SU-DHL-6 (cell line): ENCODE results near the gene ATF6.

ENCODE experiments used
- H2AFZ ChIP-seq: fragments of 200-600 bp; sonication (generic); 2 replicates; pipeline ENCODE4 v1.6.1; 2014; ENCODE audit warnings: low read depth, mild to moderate bottlenecking, moderate library complexity, mixed read lengths, antibody characterized with exemption, low read length; ENCODE audit not compliant: severe bottlenecking
- H3F3A ChIP-seq: fragments of 200-600 bp; shearing (Covaris generic); 2 replicates; pipeline ENCODE4 v1.6.0; 2016; ENCODE audit warnings: antibody characterized with exemption, mild to moderate bottlenecking; ENCODE audit not compliant: insufficient read depth
- H3K27ac ChIP-seq: fragments of 200-600 bp; sonication (generic); 2 replicates; pipeline ENCODE4 v1.5.1; 2016; ENCODE audit warnings: low read depth, mild to moderate bottlenecking, low read length, moderate library complexity, mixed read lengths
- H3K27me3 ChIP-seq: fragments of 200-600 bp; sonication (generic), shearing (Covaris generic); 2 replicates; pipeline ENCODE4 v1.6.0; 2014; ENCODE audit warnings: mild to moderate bottlenecking, low read length
- H3K36me3 ChIP-seq: fragments of 200-600 bp; sonication (generic); 2 replicates; pipeline ENCODE4 v1.6.1; 2014; ENCODE audit warnings: mild to moderate bottlenecking, low read length, mixed read lengths
- H3K4me2 ChIP-seq: fragments of 300-600, 200-600 bp; shearing (Covaris generic), sonication (generic); 2 replicates; pipeline ENCODE4 v1.6.0; 2014; ENCODE audit warnings: low read length, low read depth, mild to moderate bottlenecking; ENCODE audit not compliant: poor library complexity, severe bottlenecking
- H3K4me3 ChIP-seq: fragments of 200-600 bp; sonication (generic); 2 replicates; pipeline ENCODE4 v1.5.1; 2014; ENCODE audit warnings: antibody characterized with exemption, low read length, mild to moderate bottlenecking, mixed read lengths; ENCODE audit not compliant: insufficient read depth, poor library complexity, severe bottlenecking
- H3K79me2 ChIP-seq: fragments of 200-600 bp; sonication (generic); 2 replicates; pipeline ENCODE4 v1.6.1; 2014; ENCODE audit warnings: mild to moderate bottlenecking, low read length, moderate library complexity; ENCODE audit not compliant: insufficient read depth
- H3K9ac ChIP-seq: fragments of 200-600 bp; sonication (generic); 2 replicates; pipeline ENCODE4 v1.7.0; 2014; ENCODE audit warnings: mild to moderate bottlenecking, low read length
- H3K9me2 ChIP-seq: fragments of 200-600 bp; sonication (generic); replicated peaks from 2 replicates; pipeline ENCODE4 v1.6.1; 2014; ENCODE audit warnings: low read length; ENCODE audit not compliant: insufficient read depth
- H3K9me3 ChIP-seq: fragments of 200-600 bp; sonication (generic); 2 replicates; pipeline ENCODE4 v1.6.1; 2014; ENCODE audit warnings: low read length, mixed read lengths; ENCODE audit not compliant: insufficient read depth
- H4K20me1 ChIP-seq: fragments of 200-600 bp; sonication (generic); 2 replicates; pipeline ENCODE4 v1.6.1; 2014; ENCODE audit warnings: low read depth, mild to moderate bottlenecking, antibody characterized with exemption, low read length, moderate library complexity, mixed read lengths
- CTCF ChIP-seq: fragments of 200-600 bp; sonication (generic); IDR thresholded peaks from one replicate; pipeline ENCODE4 v1.5.1; 2017; ENCODE audit warnings: antibody characterized with exemption, mild to moderate bottlenecking, low read length, moderate library complexity; ENCODE audit not compliant: insufficient read depth, poor library complexity, severe bottlenecking
- EZH2phosphoT487 ChIP-seq: fragments of 200-600 bp; sonication (generic), shearing (Covaris generic); conservative IDR thresholded peaks from 2 replicates; pipeline ENCODE4 v1.6.1; 2018; ENCODE audit warnings: mild to moderate bottlenecking, antibody characterized with exemption, low read length, moderate library complexity, mixed read lengths

Gene ATF6

GRCh38 chr1:161869291-161869690 is 103.2 kb downstream of the ATF6 start:
- Histone ChIP-seq H4K20me1 (no peaks in the 10 kb centered on the region), H2AFZ (no peak overlapping the region), H3K9me2 (no peaks in the 10 kb centered on the region), H3K27ac (no peak overlapping the region), H3K4me2 (no peak overlapping the region), H3F3A (no peaks in the 10 kb centered on the region), H3K36me3 (no peaks in the 10 kb centered on the region), H3K4me3 (no peak overlapping the region), H3K27me3 (no peaks in the 10 kb centered on the region), H3K79me2 (no peaks in the 10 kb centered on the region), H3K9me3 (no peaks in the 10 kb centered on the region), H3K9ac (no peak overlapping the region)
- TF ChIP-seq EZH2phosphoT487 (no peak), CTCF (no peak)

DNA sequence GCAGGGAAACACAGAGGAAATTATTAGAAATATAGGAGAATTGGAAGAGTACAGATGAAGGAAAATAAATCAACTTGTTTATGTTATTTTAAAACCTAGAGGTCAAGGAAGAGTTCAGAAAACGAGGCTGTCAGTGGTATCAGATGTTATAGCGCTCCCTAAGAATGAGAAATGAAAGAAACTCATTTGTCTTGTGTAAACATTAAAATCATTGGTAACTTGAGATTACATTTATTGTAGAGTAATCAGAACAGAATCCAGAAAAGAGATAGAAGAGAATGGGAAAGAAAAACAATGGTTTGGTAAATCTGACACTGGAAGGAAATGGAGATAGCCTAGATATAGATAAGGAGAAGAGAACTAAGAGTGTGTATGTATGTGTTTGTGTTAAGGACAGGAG is 106.4 kb downstream of the ATF6 start:
- Histone ChIP-seq H3K36me3 (no peaks in the 10 kb centered on the region), H3K9me3 (no peaks in the 10 kb centered on the region), H2AFZ (no peak overlapping the region), H3F3A (no peaks in the 10 kb centered on the region), H3K9ac (no peak overlapping the region), H3K27me3 (no peaks in the 10 kb centered on the region), H4K20me1 (no peaks in the 10 kb centered on the region), H3K27ac (no peak overlapping the region), H3K4me3 (no peak overlapping the region), H3K9me2 (no peaks in the 10 kb centered on the region), H3K79me2 (no peaks in the 10 kb centered on the region), H3K4me2 (no peak overlapping the region)
- TF ChIP-seq EZH2phosphoT487 (no peak), CTCF (no peak)

DNA sequence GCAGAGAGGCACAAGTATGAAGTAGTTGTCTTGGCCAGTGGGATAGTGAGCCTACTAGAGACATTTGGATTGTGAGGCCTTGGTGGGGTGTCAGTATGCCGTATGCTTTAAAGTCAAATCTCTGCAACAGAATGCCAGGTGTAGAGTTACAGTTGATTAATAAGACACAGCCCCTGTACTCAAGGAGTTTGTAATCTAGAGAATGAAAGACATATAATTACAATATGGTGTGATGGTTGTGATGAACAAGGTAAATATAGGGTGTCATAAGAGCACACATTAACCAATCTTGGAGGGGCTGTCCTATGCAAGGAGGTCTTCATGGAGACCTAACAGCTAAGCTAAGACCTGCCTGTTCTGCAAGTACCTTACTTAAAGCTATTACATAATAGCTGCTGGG is 113.1 kb downstream of the ATF6 start:
- Histone ChIP-seq H3K27ac (no peak overlapping the region), H3K79me2 (no peaks in the 10 kb centered on the region), H3F3A (no peaks in the 10 kb centered on the region), H4K20me1 (no peaks in the 10 kb centered on the region), H3K4me2 (no peak overlapping the region), H2AFZ (no peak overlapping the region), H3K9ac (no peak overlapping the region), H3K4me3 (no peak overlapping the region), H3K9me2 (no peaks in the 10 kb centered on the region), H3K36me3 (no peaks in the 10 kb centered on the region), H3K27me3 (no peaks in the 10 kb centered on the region), H3K9me3 (no peaks in the 10 kb centered on the region)
- TF ChIP-seq CTCF: no peak
- no peak for TF ChIP-seq EZH2phosphoT487
